NCI-H1092 (cell line): Measurements from ENCODE around the gene IRF2BPL.
"Not testable (repeated sequence)": the region's sequence is repeated elsewhere in the genome, so short reads cannot be mapped to it uniquely, and the experiment has no call there.

ENCODE experiments used
- DNase-seq: peaks from one replicate; lab custom pipeline; 2025; lab: John Stamatoyannopoulos, UW

Gene IRF2BPL

GRCh38 chr14:77033622-77034589 lies 5.4 kb upstream of the IRF2BPL start:
- peak; percentile 88 for DNase-seq

- peak; percentile 88 for DNase-seq
Observed at GRCh38 chr14:77032844-77033621, 4.5 kb upstream of the IRF2BPL start.

- no peak for DNase-seq
Observed at GRCh38 chr14:77032491-77032843, 4.0 kb upstream of the IRF2BPL start.

- DNase-seq: no peak
Observed at GRCh38 chr14:77031759-77032490, 3.4 kb upstream of the IRF2BPL start.

GRCh38 chr14:77027538-77028383 lies 747 bp downstream of the IRF2BPL start:
- no peak for DNase-seq

- DNase-seq: no peak
Observed at GRCh38 chr14:77026930-77027537, 1.5 kb downstream of the IRF2BPL start.

- no peak for DNase-seq
Observed at GRCh38 chr14:77026166-77026929, 2.2 kb downstream of the IRF2BPL start.

- no peak for DNase-seq
Observed at GRCh38 chr14:77025744-77026165, 2.8 kb downstream of the IRF2BPL start.

- no peak for DNase-seq
Observed at GRCh38 chr14:77024171-77024691, 4.3 kb downstream of the IRF2BPL start.

GRCh38 chr14:77023001-77023996 lies 5.2 kb downstream of the IRF2BPL start:
- no peak for DNase-seq

GRCh38 chr14:77022236-77022852 lies 6.2 kb downstream of the IRF2BPL start:
- no peak for DNase-seq

GRCh38 chr14:77021424-77021823 lies 7.1 kb downstream of the IRF2BPL start:
- DNase-seq: not testable (repeated sequence)

- no peak for DNase-seq
Observed at GRCh38 chr14:77018785-77019184, 9.7 kb downstream of the IRF2BPL start.

GRCh38 chr14:77017666-77018065 lies 10.8 kb downstream of the IRF2BPL start:
- no peak for DNase-seq

- no peak for DNase-seq
Observed at GRCh38 chr14:77014734-77015133, 13.8 kb downstream of the IRF2BPL start.

GRCh38 chr14:77014004-77014604 lies 14.4 kb downstream of the IRF2BPL start:
- no peak for DNase-seq

- DNase-seq: no peak
Observed at GRCh38 chr14:77012193-77012765, 16.2 kb downstream of the IRF2BPL start.
